Activated naive CD8-positive, alpha-beta T cell treated with anti-CD3 and anti-CD28 coated beads for 36 hours (primary cell): ENCODE results near the gene KLHL14. TPM values are rescaled to one million over a fixed set of nuclear protein-coding genes. Genes with fewer than 3 reads are reported as not detected.
"Not testable (repeated sequence)": the region's sequence is repeated elsewhere in the genome, so short reads cannot be mapped to it uniquely, and the experiment has no call there.

Source experiments
- DNase-seq: peaks from one replicate; pipeline ENCODE4 v3.0.0; 2021
- H3K27ac Mint-ChIP-seq: one replicate; pipeline ENCODE4 v1.8.0; 2022; ENCODE audit warnings: mild to moderate bottlenecking, moderate library complexity, mixed read lengths
- H3K27me3 Mint-ChIP-seq: one replicate; pipeline ENCODE4 v1.8.0; 2022; ENCODE audit warnings: mild to moderate bottlenecking, mixed read lengths
- H3K36me3 Mint-ChIP-seq: one replicate; pipeline ENCODE4 v1.8.0; 2021; ENCODE audit warnings: mild to moderate bottlenecking, mixed read lengths
- H3K4me1 Mint-ChIP-seq: one replicate; pipeline ENCODE4 v1.8.0; 2021; ENCODE audit warnings: mixed read lengths
- H3K4me3 Mint-ChIP-seq: one replicate; pipeline ENCODE4 v1.8.0; 2022; ENCODE audit warnings: mild to moderate bottlenecking, moderate library complexity, mixed read lengths
- H3K9me3 Mint-ChIP-seq: one replicate; pipeline ENCODE4 v1.8.0; 2022; ENCODE audit warnings: mixed read lengths
- total RNA-seq, 2 experiments: library from RNA; stranded (reverse); gene quantifications; one replicate each; pipeline ENCODE4 v1.2.3, GENCODE V29; 2021

Gene KLHL14, protein sequence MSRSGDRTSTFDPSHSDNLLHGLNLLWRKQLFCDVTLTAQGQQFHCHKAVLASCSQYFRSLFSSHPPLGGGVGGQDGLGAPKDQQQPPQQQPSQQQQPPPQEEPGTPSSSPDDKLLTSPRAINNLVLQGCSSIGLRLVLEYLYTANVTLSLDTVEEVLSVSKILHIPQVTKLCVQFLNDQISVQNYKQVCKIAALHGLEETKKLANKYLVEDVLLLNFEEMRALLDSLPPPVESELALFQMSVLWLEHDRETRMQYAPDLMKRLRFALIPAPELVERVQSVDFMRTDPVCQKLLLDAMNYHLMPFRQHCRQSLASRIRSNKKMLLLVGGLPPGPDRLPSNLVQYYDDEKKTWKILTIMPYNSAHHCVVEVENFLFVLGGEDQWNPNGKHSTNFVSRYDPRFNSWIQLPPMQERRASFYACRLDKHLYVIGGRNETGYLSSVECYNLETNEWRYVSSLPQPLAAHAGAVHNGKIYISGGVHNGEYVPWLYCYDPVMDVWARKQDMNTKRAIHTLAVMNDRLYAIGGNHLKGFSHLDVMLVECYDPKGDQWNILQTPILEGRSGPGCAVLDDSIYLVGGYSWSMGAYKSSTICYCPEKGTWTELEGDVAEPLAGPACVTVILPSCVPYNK
- total RNA-seq = under 1 TPM; 0.19 to 0.20 TPM

DNA sequence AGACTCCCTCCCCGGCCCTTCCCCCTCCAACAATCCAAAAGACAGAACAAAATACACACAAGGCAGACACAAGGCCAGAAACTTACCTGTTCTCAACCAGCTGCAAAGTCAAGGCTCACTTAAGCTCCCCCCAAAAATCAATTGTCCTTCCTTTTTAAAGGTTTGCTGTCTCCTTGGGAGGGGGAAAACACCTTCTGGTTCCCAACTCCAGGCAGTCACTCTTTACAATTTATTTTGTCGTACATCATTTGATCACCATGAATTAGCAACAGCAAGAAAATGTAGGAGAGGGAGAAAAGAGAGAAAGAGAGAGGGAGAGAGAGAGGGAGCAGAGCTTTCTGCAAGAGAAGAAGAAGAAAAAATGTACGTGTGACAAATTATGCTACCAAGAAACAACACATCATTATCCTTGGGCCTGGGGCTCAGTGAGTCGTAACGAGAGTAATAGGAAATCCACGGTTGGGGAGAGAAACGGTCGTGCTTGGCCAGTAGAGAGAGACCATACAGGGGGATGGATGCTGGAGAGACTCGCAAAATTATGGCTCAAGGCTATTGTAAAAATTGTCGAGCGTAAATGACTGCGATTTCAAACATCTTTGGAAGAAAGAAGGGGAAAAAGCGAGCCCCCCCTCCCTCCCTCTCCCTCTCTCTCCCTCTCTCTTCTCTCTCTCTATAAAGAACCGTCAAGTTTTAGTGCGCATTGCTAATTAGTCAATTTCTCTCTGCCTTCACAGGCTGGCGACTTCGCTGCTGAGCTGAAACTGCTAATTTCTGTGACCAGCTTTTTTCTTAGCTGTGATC is at the start of gene KLHL14:
Gene KLHL14 (minus strand): TSS at position 443 of the 801 bp plus-strand sequence. CDS start 2,432 bp downstream, outside the sequence.
- no peaks in the 10 kb centered on the region for H3K9me3 Mint-ChIP-seq
- no peak within 1 kb of the TSS for H3K27ac Mint-ChIP-seq
- no peak within 1 kb of the TSS for H3K4me3 Mint-ChIP-seq
- H3K27me3 Mint-ChIP-seq = peaks cover 62% of the 10 kb centered on the region
- DNase-seq = no peak
- H3K4me1 Mint-ChIP-seq = peaks cover 5% of the 10 kb centered on the region
- no peaks in the 10 kb centered on the region for H3K36me3 Mint-ChIP-seq

- Mint-ChIP-seq H3K9me3 (no peaks in the 10 kb centered on the region), H3K27me3 (no peaks in the 10 kb centered on the region), H3K4me3 (no peak overlapping the region), H3K4me1 (no peaks in the 10 kb centered on the region), H3K27ac (no peak overlapping the region), H3K36me3 (no peaks in the 10 kb centered on the region)
- no peak for DNase-seq
Observed at GRCh38 chr18:32822197-32822596, 49.4 kb upstream of the KLHL14 start.

GRCh38 chr18:32815881-32816280 is 43.1 kb upstream of the KLHL14 start:
- H3K4me3 Mint-ChIP-seq = no peak overlapping the region
- peaks cover 5% of the 10 kb centered on the region for H3K27me3 Mint-ChIP-seq
- H3K27ac Mint-ChIP-seq = no peak overlapping the region
- H3K36me3 Mint-ChIP-seq = no peaks in the 10 kb centered on the region
- H3K4me1 Mint-ChIP-seq = no peaks in the 10 kb centered on the region
- no peak for DNase-seq
- H3K9me3 Mint-ChIP-seq = no peaks in the 10 kb centered on the region

DNA sequence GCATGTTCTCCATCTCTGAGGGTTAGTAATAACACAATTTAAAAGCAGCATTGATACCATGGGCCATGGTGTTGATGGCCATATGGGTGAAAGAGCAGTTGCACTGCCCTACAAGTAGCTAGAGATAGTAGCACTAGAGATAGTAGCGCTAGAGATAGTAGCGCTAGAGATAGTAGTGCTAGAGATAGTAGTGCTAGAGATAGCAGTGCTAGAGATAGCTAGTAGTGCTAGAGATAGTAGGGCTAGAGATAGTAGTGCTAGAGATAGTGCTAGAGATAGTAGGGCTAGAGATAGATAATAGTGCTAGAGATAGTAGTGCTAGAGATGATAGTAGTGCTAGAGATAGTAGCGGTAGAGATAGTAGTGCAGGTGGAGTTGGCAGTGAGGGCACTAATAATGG is 39.5 kb upstream of the KLHL14 start:
- no peak overlapping the region for H3K4me3 Mint-ChIP-seq
- peaks cover 5% of the 10 kb centered on the region for H3K27me3 Mint-ChIP-seq
- no peaks in the 10 kb centered on the region for H3K4me1 Mint-ChIP-seq
- no peaks in the 10 kb centered on the region for H3K36me3 Mint-ChIP-seq
- H3K9me3 Mint-ChIP-seq = no peaks in the 10 kb centered on the region
- no peak for DNase-seq
- no peak overlapping the region for H3K27ac Mint-ChIP-seq

DNA sequence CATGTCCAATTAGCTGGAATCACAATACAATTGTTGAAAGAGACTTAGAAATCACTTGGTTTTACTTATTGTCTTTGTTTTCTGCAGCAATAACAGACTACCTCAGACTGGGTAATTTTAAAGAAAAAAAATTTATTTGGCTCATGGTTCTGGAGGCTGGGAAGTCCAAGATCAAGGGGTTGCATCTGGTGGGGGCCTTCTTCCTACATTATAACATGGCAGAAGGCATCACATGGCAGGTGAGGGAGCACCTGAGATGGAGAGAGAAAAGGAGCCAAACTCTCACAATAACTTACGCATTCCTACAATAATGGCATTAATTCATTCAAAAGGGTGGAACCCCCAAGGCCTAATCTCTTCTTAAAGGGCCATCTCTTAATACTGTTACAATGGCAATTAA is 37.5 kb upstream of the KLHL14 start:
- H3K4me3 Mint-ChIP-seq = no peak overlapping the region
- no peaks in the 10 kb centered on the region for H3K9me3 Mint-ChIP-seq
- H3K27ac Mint-ChIP-seq = no peak overlapping the region
- H3K4me1 Mint-ChIP-seq = no peaks in the 10 kb centered on the region
- H3K36me3 Mint-ChIP-seq = no peaks in the 10 kb centered on the region
- DNase-seq = no peak
- H3K27me3 Mint-ChIP-seq = peaks cover 5% of the 10 kb centered on the region

GRCh38 chr18:32805354-32805753 is 32.5 kb upstream of the KLHL14 start:
- no peaks in the 10 kb centered on the region for H3K27me3 Mint-ChIP-seq
- H3K27ac Mint-ChIP-seq = no peak overlapping the region
- H3K4me1 Mint-ChIP-seq = no peaks in the 10 kb centered on the region
- H3K9me3 Mint-ChIP-seq = no peaks in the 10 kb centered on the region
- no peak overlapping the region for H3K4me3 Mint-ChIP-seq
- no peaks in the 10 kb centered on the region for H3K36me3 Mint-ChIP-seq
- DNase-seq = no peak

GRCh38 chr18:32804134-32804888 is 31.5 kb upstream of the KLHL14 start:
- H3K4me1 Mint-ChIP-seq = no peaks in the 10 kb centered on the region
- no peak overlapping the region for H3K4me3 Mint-ChIP-seq
- no peak overlapping the region for H3K27ac Mint-ChIP-seq
- no peak for DNase-seq
- no peaks in the 10 kb centered on the region for H3K27me3 Mint-ChIP-seq
- H3K9me3 Mint-ChIP-seq = no peaks in the 10 kb centered on the region
- H3K36me3 Mint-ChIP-seq = no peaks in the 10 kb centered on the region

GRCh38 chr18:32803568-32803967 is 30.7 kb upstream of the KLHL14 start:
- peaks cover 2% of the 10 kb centered on the region for H3K9me3 Mint-ChIP-seq
- H3K27ac Mint-ChIP-seq = no peak overlapping the region
- no peak overlapping the region for H3K4me3 Mint-ChIP-seq

GRCh38 chr18:32802591-32803451 is 30.0 kb upstream of the KLHL14 start:
- Mint-ChIP-seq H3K4me1 (no peaks in the 10 kb centered on the region), H3K4me3 (no peak overlapping the region)

More at GRCh38 chr18:32803568-32803967, 30.7 kb upstream of the KLHL14 start:
- H3K27me3 Mint-ChIP-seq = no peaks in the 10 kb centered on the region
- no peaks in the 10 kb centered on the region for H3K36me3 Mint-ChIP-seq
- no peaks in the 10 kb centered on the region for H3K4me1 Mint-ChIP-seq
- DNase-seq = no peak

GRCh38 chr18:32801228-32801627 is 28.4 kb upstream of the KLHL14 start:
- Mint-ChIP-seq H3K4me1 (no peaks in the 10 kb centered on the region), H3K4me3 (no peak overlapping the region), H3K9me3 (peaks cover 6% of the 10 kb centered on the region), H3K27me3 (no peaks in the 10 kb centered on the region), H3K36me3 (peaks cover 3% of the 10 kb centered on the region), H3K27ac (no peak overlapping the region)
- DNase-seq = no peak

More at GRCh38 chr18:32802591-32803451, 30.0 kb upstream of the KLHL14 start:
- H3K36me3 Mint-ChIP-seq = peaks cover 2% of the 10 kb centered on the region
- no peak for DNase-seq
- no peak overlapping the region for H3K27ac Mint-ChIP-seq
- H3K27me3 Mint-ChIP-seq = no peaks in the 10 kb centered on the region
- H3K9me3 Mint-ChIP-seq = peaks cover 4% of the 10 kb centered on the region

GRCh38 chr18:32798209-32798960 is 25.6 kb upstream of the KLHL14 start:
- H3K4me3 Mint-ChIP-seq = no peak overlapping the region
- H3K36me3 Mint-ChIP-seq = peaks cover 3% of the 10 kb centered on the region
- H3K27me3 Mint-ChIP-seq = no peaks in the 10 kb centered on the region
- no peak for DNase-seq
- H3K27ac Mint-ChIP-seq = no peak overlapping the region
- H3K9me3 Mint-ChIP-seq = peaks cover 8% of the 10 kb centered on the region
- H3K4me1 Mint-ChIP-seq = no peaks in the 10 kb centered on the region

- H3K27ac Mint-ChIP-seq, DNase-seq, H3K4me1 Mint-ChIP-seq, H3K9me3 Mint-ChIP-seq, H3K27me3 Mint-ChIP-seq, H3K4me3 Mint-ChIP-seq, H3K36me3 Mint-ChIP-seq: not testable (repeated sequence)
Observed at GRCh38 chr18:32794667-32795066, 21.8 kb upstream of the KLHL14 start.

GRCh38 chr18:32779010-32779409 is 6.2 kb upstream of the KLHL14 start:
- H3K27me3 Mint-ChIP-seq = peaks cover 15% of the 10 kb centered on the region
- no peaks in the 10 kb centered on the region for H3K4me1 Mint-ChIP-seq
- H3K9me3 Mint-ChIP-seq = no peaks in the 10 kb centered on the region
- no peak overlapping the region for H3K27ac Mint-ChIP-seq
- H3K36me3 Mint-ChIP-seq = no peaks in the 10 kb centered on the region
- no peak for DNase-seq
- no peak overlapping the region for H3K4me3 Mint-ChIP-seq
